ENCODE measurements around the gene RPUSD4.

The RPUSD4 gene

GRCh38 chr11:126157326-126158030 is 54.0 kb downstream of the RPUSD4 start:
- DNase-seq (ENCODE audit: low read depth), result no peak

- DNase-seq (ENCODE audit: low read depth), result no peak
Measured at GRCh38 chr11:126156814-126157213, 54.6 kb downstream of the RPUSD4 start.

GRCh38 chr11:126155402-126156187 is 55.9 kb downstream of the RPUSD4 start:
- DNase-seq (ENCODE audit: low read depth), result no peak

GRCh38 chr11:126154691-126155090 is 56.8 kb downstream of the RPUSD4 start:
- no peak for DNase-seq (ENCODE audit: low read depth)

GRCh38 chr11:126153972-126154371 is 57.5 kb downstream of the RPUSD4 start:
- DNase-seq (ENCODE audit: low read depth), result no peak

GRCh38 chr11:126153006-126153405 is 58.4 kb downstream of the RPUSD4 start:
- DNase-seq (ENCODE audit: low read depth), result no peak

- no peak for DNase-seq (ENCODE audit: low read depth)
Measured at GRCh38 chr11:126152586-126152985, 58.9 kb downstream of the RPUSD4 start.

- DNase-seq (ENCODE audit: low read depth), result no peak
Measured at GRCh38 chr11:126152152-126152551, 59.3 kb downstream of the RPUSD4 start.
